NT2/D1 (cell line): ENCODE data around the gene IL1R2.

ENCODE experiments used
- SUZ12 ChIP-seq: IDR thresholded peaks from 2 replicates; pipeline ENCODE4 v1.6.1; 2011; ENCODE audit not compliant: insufficient read length, insufficient read depth; ENCODE audit errors: extremely low read depth
- YY1 ChIP-seq: IDR thresholded peaks from 2 replicates; pipeline ENCODE4 v1.6.1; 2011; ENCODE audit not compliant: insufficient read length, insufficient read depth
- ZNF274 ChIP-seq: IDR thresholded peaks from 2 replicates; pipeline ENCODE4 v1.6.1; 2011; ENCODE audit warnings: mild to moderate bottlenecking, low read depth, low read length

DNA sequence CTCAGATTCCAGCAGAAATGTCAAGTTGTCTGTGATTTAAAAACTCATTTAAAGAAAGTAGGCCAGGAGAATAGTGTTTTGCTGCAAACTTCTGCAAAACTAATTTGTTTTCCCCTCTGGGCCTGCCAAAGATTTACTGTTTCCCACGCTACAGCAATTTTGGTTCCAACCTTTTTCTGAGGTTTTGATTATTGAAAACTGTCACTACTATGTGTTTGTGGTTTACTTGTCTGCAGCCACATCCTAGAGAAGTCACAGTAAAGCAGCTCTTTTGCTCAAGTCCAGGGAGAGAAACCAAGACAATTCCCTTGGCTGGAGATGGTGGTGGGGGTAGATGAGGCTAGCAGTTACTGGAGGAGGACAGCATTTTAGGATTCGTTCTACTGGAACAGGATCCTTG is 12.8 kb downstream of the IL1R2 start:
- TF ChIP-seq YY1 (no peak), SUZ12 (no peak), ZNF274 (no peak)
